GM18517 (cell line): ENCODE results near the gene PLBD1.
A peak's percentile ranks its signal among the peaks of the same experiment; 100 is the strongest.

Experiments used
- ATAC-seq: cut with Tn5 transposase; IDR thresholded peaks from one replicate; pipeline ENCODE4 v1.9.1; 2021; ENCODE audit warnings: mild to moderate bottlenecking, moderate library complexity; ENCODE audit not compliant: unreplicated experiment

Gene PLBD1

GRCh38 chr12:14567351-14568162, at the start of gene PLBD1:
TSS of gene PLBD1 (minus strand) at chr12:14567883. CDS start at chr12:14567696, 187 bp downstream.
- ATAC-seq = peak; percentile 60

GRCh38 chr12:14614704-14615121, 47.0 kb upstream of the PLBD1 start:
- peak; percentile 58 for ATAC-seq

- ATAC-seq = peak; percentile 95
These were observed 46.0 kb upstream of the PLBD1 start for GRCh38 chr12:14613718-14614117.

- no peak for ATAC-seq
These were observed 45.3 kb upstream of the PLBD1 start for GRCh38 chr12:14612898-14613445.

GRCh38 chr12:14612250-14612649, 44.6 kb upstream of the PLBD1 start:
- no peak for ATAC-seq

GRCh38 chr12:14611640-14612203, 44.0 kb upstream of the PLBD1 start:
- ATAC-seq = no peak

GRCh38 chr12:14607568-14607967, 39.9 kb upstream of the PLBD1 start:
- no peak for ATAC-seq

GRCh38 chr12:14605401-14605989, 37.8 kb upstream of the PLBD1 start:
- ATAC-seq = no peak

GRCh38 chr12:14601692-14602478, 34.2 kb upstream of the PLBD1 start:
- no peak for ATAC-seq

- no peak for ATAC-seq
These were observed 29.8 kb upstream of the PLBD1 start for GRCh38 chr12:14597480-14597879.

- no peak for ATAC-seq
These were observed 24.0 kb upstream of the PLBD1 start for GRCh38 chr12:14591719-14592118.

GRCh38 chr12:14589169-14590004, 21.7 kb upstream of the PLBD1 start:
- ATAC-seq = no peak

- no peak for ATAC-seq
These were observed 20.9 kb upstream of the PLBD1 start for GRCh38 chr12:14588571-14588970.

GRCh38 chr12:14578646-14579045, 11.0 kb upstream of the PLBD1 start:
- no peak for ATAC-seq

GRCh38 chr12:14577344-14577743, 9.7 kb upstream of the PLBD1 start:
- ATAC-seq = peak; percentile 63

GRCh38 chr12:14576896-14577295, 9.2 kb upstream of the PLBD1 start:
- peak; percentile 21 for ATAC-seq

GRCh38 chr12:14575585-14575984, 7.9 kb upstream of the PLBD1 start:
- no peak for ATAC-seq

- ATAC-seq = no peak
These were observed 5.4 kb upstream of the PLBD1 start for GRCh38 chr12:14573118-14573517.

- ATAC-seq = no peak
These were observed 4.7 kb upstream of the PLBD1 start for GRCh38 chr12:14572401-14572800.

GRCh38 chr12:14571779-14572178, 4.1 kb upstream of the PLBD1 start:
- no peak for ATAC-seq
